ENCODE data around the gene FAM227B.
"Not testable (repeated sequence)": the region's sequence is repeated elsewhere in the genome, so short reads cannot be mapped to it uniquely, and the experiment has no call there.

The FAM227B gene

GRCh38 chr15:49492830-49493229, 127.8 kb downstream of the FAM227B start:
- Histone ChIP-seq H3K9me3 (ENCODE audit: low read length) (no peaks in the 10 kb centered on the region), H3K9ac (ENCODE audit: low read length) (no peak overlapping the region), H3K4me3 (ENCODE audit: low read depth in 1 of 2, low read length in 2 of 2) (no peak overlapping the region), H3K36me3 (ENCODE audit: insufficient read depth, low read length) (no peaks in the 10 kb centered on the region), H3K27ac (ENCODE audit: low read depth, low read length) (no peak overlapping the region), H3K4me1 (ENCODE audit: insufficient read depth, low read length) (peaks cover 16% of the 10 kb centered on the region), H3K27me3 (ENCODE audit: control insufficient read depth in 1 of 2, insufficient read depth in 2 of 2, low read length in 2 of 2) (no peaks in the 10 kb centered on the region)

DNA sequence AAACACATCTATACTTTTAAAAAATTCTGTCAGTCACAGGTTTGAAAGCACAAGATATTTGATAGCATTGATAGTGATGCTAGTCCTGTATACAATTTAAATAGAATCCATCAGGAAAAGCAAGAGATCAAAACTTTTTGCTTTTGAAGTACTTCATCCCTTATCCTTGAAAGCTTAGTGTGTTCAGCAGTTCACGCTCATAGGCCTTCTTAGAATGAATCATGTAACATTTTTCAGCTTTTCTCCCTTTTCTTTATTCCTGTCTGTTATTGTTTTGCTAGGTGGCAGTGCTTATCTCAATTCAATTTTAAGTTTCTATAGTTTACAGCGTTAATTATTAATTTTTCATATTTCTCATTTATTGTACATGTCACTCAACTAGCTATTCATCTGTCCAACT, 128.5 kb downstream of the FAM227B start:
- Histone ChIP-seq H3K4me3 (ENCODE audit: low read depth in 1 of 2, low read length in 2 of 2) (no peak overlapping the region), H3K9me3 (ENCODE audit: low read length) (no peaks in the 10 kb centered on the region), H3K36me3 (ENCODE audit: insufficient read depth, low read length) (no peaks in the 10 kb centered on the region), H3K27ac (ENCODE audit: low read depth, low read length) (no peak overlapping the region), H3K27me3 (ENCODE audit: control insufficient read depth in 1 of 2, insufficient read depth in 2 of 2, low read length in 2 of 2) (no peaks in the 10 kb centered on the region), H3K4me1 (ENCODE audit: insufficient read depth, low read length) (peaks cover 13% of the 10 kb centered on the region), H3K9ac (ENCODE audit: low read length) (no peak overlapping the region)

- Histone ChIP-seq H3K27me3 (ENCODE audit: control insufficient read depth in 1 of 2, insufficient read depth in 2 of 2, low read length in 2 of 2) (no peaks in the 10 kb centered on the region), H3K36me3 (ENCODE audit: insufficient read depth, low read length) (no peaks in the 10 kb centered on the region), H3K9ac (ENCODE audit: low read length) (no peak overlapping the region), H3K4me3 (ENCODE audit: low read depth in 1 of 2, low read length in 2 of 2) (no peak overlapping the region), H3K4me1 (ENCODE audit: insufficient read depth, low read length) (peaks cover 9% of the 10 kb centered on the region), H3K9me3 (ENCODE audit: low read length) (no peaks in the 10 kb centered on the region), H3K27ac (ENCODE audit: low read depth, low read length) (no peak overlapping the region)
Measured at GRCh38 chr15:49490966-49491365, 129.7 kb downstream of the FAM227B start.

- H3K9me3 ChIP-seq (ENCODE audit: low read length); H3K9ac ChIP-seq (ENCODE audit: low read length); H3K27ac ChIP-seq (ENCODE audit: low read depth, low read length); H3K36me3 ChIP-seq (ENCODE audit: insufficient read depth, low read length); H3K4me3 ChIP-seq (ENCODE audit: low read depth in 1 of 2, low read length in 2 of 2); H3K27me3 ChIP-seq (ENCODE audit: control insufficient read depth in 1 of 2, insufficient read depth in 2 of 2, low read length in 2 of 2); H3K4me1 ChIP-seq (ENCODE audit: insufficient read depth, low read length): not testable (repeated sequence)
Measured at GRCh38 chr15:49485401-49485800, 135.2 kb downstream of the FAM227B start.

GRCh38 chr15:49478982-49479381, 141.6 kb downstream of the FAM227B start:
- not testable (repeated sequence) for H3K36me3 ChIP-seq (ENCODE audit: insufficient read depth, low read length); H3K9ac ChIP-seq (ENCODE audit: low read length); H3K27me3 ChIP-seq (ENCODE audit: control insufficient read depth in 1 of 2, insufficient read depth in 2 of 2, low read length in 2 of 2); H3K4me1 ChIP-seq (ENCODE audit: insufficient read depth, low read length); H3K27ac ChIP-seq (ENCODE audit: low read depth, low read length); H3K9me3 ChIP-seq (ENCODE audit: low read length); H3K4me3 ChIP-seq (ENCODE audit: low read depth in 1 of 2, low read length in 2 of 2)

DNA sequence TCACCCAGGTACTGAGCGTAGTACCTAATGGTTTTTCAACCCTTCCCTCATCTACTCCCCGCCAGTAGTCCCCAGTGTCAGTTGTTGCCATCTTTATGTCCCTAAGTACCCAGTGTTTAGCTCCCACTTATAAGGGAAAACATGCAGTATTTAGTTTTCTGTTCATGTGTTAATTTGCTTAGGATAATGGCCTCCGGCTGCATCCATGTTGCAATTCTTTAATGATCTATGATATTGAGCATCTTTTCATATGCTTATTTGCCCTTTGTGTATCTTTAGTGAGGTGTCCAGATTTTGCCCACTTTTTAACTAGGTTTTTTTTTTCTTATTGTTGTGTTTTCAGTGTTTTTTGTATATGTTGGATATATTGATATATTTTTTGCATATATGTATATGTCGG, 142.6 kb downstream of the FAM227B start:
- not testable (repeated sequence) for H3K4me1 ChIP-seq (ENCODE audit: insufficient read depth, low read length); H3K4me3 ChIP-seq (ENCODE audit: low read depth in 1 of 2, low read length in 2 of 2); H3K36me3 ChIP-seq (ENCODE audit: insufficient read depth, low read length); H3K9me3 ChIP-seq (ENCODE audit: low read length); H3K27me3 ChIP-seq (ENCODE audit: control insufficient read depth in 1 of 2, insufficient read depth in 2 of 2, low read length in 2 of 2); H3K27ac ChIP-seq (ENCODE audit: low read depth, low read length); H3K9ac ChIP-seq (ENCODE audit: low read length)

GRCh38 chr15:49473031-49473430, 147.6 kb downstream of the FAM227B start:
- Histone ChIP-seq H3K27me3 (ENCODE audit: control insufficient read depth in 1 of 2, insufficient read depth in 2 of 2, low read length in 2 of 2) (no peaks in the 10 kb centered on the region), H3K4me1 (ENCODE audit: insufficient read depth, low read length) (peaks cover 24% of the 10 kb centered on the region), H3K9ac (ENCODE audit: low read length) (no peak overlapping the region), H3K36me3 (ENCODE audit: insufficient read depth, low read length) (no peaks in the 10 kb centered on the region), H3K4me3 (ENCODE audit: low read depth in 1 of 2, low read length in 2 of 2) (no peak overlapping the region), H3K9me3 (ENCODE audit: low read length) (no peaks in the 10 kb centered on the region), H3K27ac (ENCODE audit: low read depth, low read length) (no peak overlapping the region)

DNA sequence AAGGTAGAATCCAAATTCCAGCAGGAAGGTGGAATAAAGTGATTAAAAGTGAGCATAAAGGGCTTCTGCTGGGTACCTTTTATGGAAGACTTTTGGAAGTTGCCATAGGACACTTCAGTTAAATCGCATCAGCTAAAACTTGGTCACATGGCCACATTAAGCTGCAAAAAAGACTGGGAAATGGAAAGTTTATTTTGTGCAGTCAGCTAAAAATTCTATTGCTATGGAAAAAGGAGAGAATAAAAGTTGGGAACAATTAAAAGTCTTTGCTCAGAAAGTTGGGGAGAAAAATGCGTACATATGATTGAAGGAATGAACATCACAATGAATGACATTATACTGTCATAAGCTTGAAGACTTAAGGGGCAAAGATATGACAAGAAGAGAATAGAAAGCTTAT, 148.3 kb downstream of the FAM227B start:
- Histone ChIP-seq H3K27me3 (ENCODE audit: control insufficient read depth in 1 of 2, insufficient read depth in 2 of 2, low read length in 2 of 2) (no peaks in the 10 kb centered on the region), H3K27ac (ENCODE audit: low read depth, low read length) (no peak overlapping the region)

GRCh38 chr15:49471733-49472132, 148.9 kb downstream of the FAM227B start:
- Histone ChIP-seq H3K9me3 (ENCODE audit: low read length) (no peaks in the 10 kb centered on the region), H3K4me3 (ENCODE audit: low read depth in 1 of 2, low read length in 2 of 2) (no peak overlapping the region), H3K9ac (ENCODE audit: low read length) (no peak overlapping the region), H3K27me3 (ENCODE audit: control insufficient read depth in 1 of 2, insufficient read depth in 2 of 2, low read length in 2 of 2) (no peaks in the 10 kb centered on the region), H3K36me3 (ENCODE audit: insufficient read depth, low read length) (no peaks in the 10 kb centered on the region), H3K27ac (ENCODE audit: low read depth, low read length) (no peak overlapping the region), H3K4me1 (ENCODE audit: insufficient read depth, low read length) (peaks cover 35% of the 10 kb centered on the region)

More for the DNA sequence above, 148.3 kb downstream of the FAM227B start:
- Histone ChIP-seq H3K36me3 (ENCODE audit: insufficient read depth, low read length) (no peaks in the 10 kb centered on the region), H3K4me3 (ENCODE audit: low read depth in 1 of 2, low read length in 2 of 2) (no peak overlapping the region), H3K9ac (ENCODE audit: low read length) (no peak overlapping the region), H3K9me3 (ENCODE audit: low read length) (no peaks in the 10 kb centered on the region), H3K4me1 (ENCODE audit: insufficient read depth, low read length) (peaks cover 30% of the 10 kb centered on the region)

GRCh38 chr15:49471248-49471647, 149.4 kb downstream of the FAM227B start:
- H3K9ac ChIP-seq (ENCODE audit: low read length); H3K4me3 ChIP-seq (ENCODE audit: low read depth in 1 of 2, low read length in 2 of 2); H3K36me3 ChIP-seq (ENCODE audit: insufficient read depth, low read length); H3K27ac ChIP-seq (ENCODE audit: low read depth, low read length); H3K27me3 ChIP-seq (ENCODE audit: control insufficient read depth in 1 of 2, insufficient read depth in 2 of 2, low read length in 2 of 2); H3K9me3 ChIP-seq (ENCODE audit: low read length): not testable (repeated sequence)
- peaks cover 36% of the 10 kb centered on the region for H3K4me1 ChIP-seq (ENCODE audit: insufficient read depth, low read length)

DNA sequence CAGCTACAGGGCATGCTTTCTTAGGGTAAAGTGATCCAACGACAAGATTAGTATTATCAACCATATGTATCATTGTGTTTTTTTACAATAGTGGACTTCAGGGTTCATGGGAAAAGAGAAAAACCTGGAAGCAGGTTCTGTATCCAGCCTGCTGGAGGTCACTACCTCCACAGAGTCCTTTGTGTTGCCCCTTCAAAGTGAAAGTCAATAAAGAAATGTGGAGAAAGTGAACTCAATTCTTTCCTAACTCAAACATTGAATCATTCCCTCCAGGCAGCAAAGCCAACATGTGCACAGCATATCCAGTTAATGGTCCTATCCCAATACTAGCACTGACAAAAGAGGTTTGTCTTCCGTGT, 152.2 kb downstream of the FAM227B start:
- no peak overlapping the region for H3K27ac ChIP-seq (ENCODE audit: low read depth, low read length)
- H3K4me1 ChIP-seq (ENCODE audit: insufficient read depth, low read length), result peaks cover 46% of the 10 kb centered on the region
- H3K27me3 ChIP-seq (ENCODE audit: control insufficient read depth in 1 of 2, insufficient read depth in 2 of 2, low read length in 2 of 2), result no peaks in the 10 kb centered on the region
- H3K4me3 ChIP-seq (ENCODE audit: low read depth in 1 of 2, low read length in 2 of 2), result no peak overlapping the region
- no peaks in the 10 kb centered on the region for H3K9me3 ChIP-seq (ENCODE audit: low read length)
- no peaks in the 10 kb centered on the region for H3K36me3 ChIP-seq (ENCODE audit: insufficient read depth, low read length)
- H3K9ac ChIP-seq (ENCODE audit: low read length), result no peak overlapping the region

- Histone ChIP-seq H3K9ac (ENCODE audit: low read length) (no peak overlapping the region), H3K4me3 (ENCODE audit: low read depth in 1 of 2, low read length in 2 of 2) (no peak overlapping the region), H3K27ac (ENCODE audit: low read depth, low read length) (peak overlapping the region; percentile 35), H3K36me3 (ENCODE audit: insufficient read depth, low read length) (no peaks in the 10 kb centered on the region), H3K4me1 (ENCODE audit: insufficient read depth, low read length) (peaks cover 46% of the 10 kb centered on the region), H3K27me3 (ENCODE audit: control insufficient read depth in 1 of 2, insufficient read depth in 2 of 2, low read length in 2 of 2) (no peaks in the 10 kb centered on the region), H3K9me3 (ENCODE audit: low read length) (no peaks in the 10 kb centered on the region)
Measured at GRCh38 chr15:49467746-49468480, 152.7 kb downstream of the FAM227B start.

All from muscle layer of colon (tissue), 2 donors.